HepG2 (cell line): Measurements from ENCODE around the gene CATSPERE. TPM values are rescaled to one million over a fixed set of nuclear protein-coding genes. Genes with fewer than 3 reads are reported as not detected.

Experiments
- ATF7-NPFF ChIP-seq: sonication (generic); formaldehyde crosslinking; IDR thresholded peaks from 2 replicates; pipeline ENCODE4 v1.8.1; 2023; ENCODE audit warnings: mild to moderate bottlenecking, low read depth, missing genetic modification reagents, moderate library complexity
- ATM ChIP-seq: fragments of 450-650 bp; IDR thresholded peaks from 2 replicates; pipeline ENCODE4 v1.7.1; 2017; ENCODE audit warnings: mild to moderate bottlenecking, borderline replicate concordance
- CHD4 ChIP-seq: fragments of 200-600 bp; sonication (generic); IDR thresholded peaks from 2 replicates; pipeline ENCODE4 v1.7.0; 2017; ENCODE audit warnings: mild to moderate bottlenecking, low read length, borderline replicate concordance
- FOXJ3 ChIP-seq: sonication (generic); formaldehyde crosslinking; IDR thresholded peaks from 2 replicates; pipeline ENCODE4 v1.4.0; 2020; ENCODE audit warnings: missing genetic modification reagents, mild to moderate bottlenecking, borderline replicate concordance
- KAT8 ChIP-seq: IDR thresholded peaks from 2 replicates; pipeline ENCODE4 v1.6.1; 2016; ENCODE audit warnings: missing genetic modification reagents, missing compliant biosample characterization
- NAIF1 ChIP-seq: sonication (generic); formaldehyde crosslinking; IDR thresholded peaks from 2 replicates; pipeline ENCODE4 v1.5.0; 2020; ENCODE audit warnings: mild to moderate bottlenecking, missing genetic modification reagents, borderline replicate concordance
- NFE2 ChIP-seq: sonication (generic); formaldehyde crosslinking; IDR thresholded peaks from 2 replicates; pipeline ENCODE4 v1.4.0; 2020; ENCODE audit warnings: missing genetic modification reagents
- PHF5A ChIP-seq: IDR thresholded peaks from one replicate; pipeline ENCODE4 v1.6.1; 2018; ENCODE audit warnings: low read depth, missing genetic modification reagents; ENCODE audit not compliant: unreplicated experiment
- SRSF4 ChIP-seq: fragments of 200-400 bp; formaldehyde crosslinking; IDR thresholded peaks from one replicate; pipeline ENCODE4 v1.6.1; 2018; ENCODE audit warnings: mild to moderate bottlenecking, low read depth, low read length, moderate library complexity; ENCODE audit not compliant: poor library complexity, severe bottlenecking
- STAT5B ChIP-seq: sonication (generic); formaldehyde crosslinking; IDR thresholded peaks from 2 replicates; pipeline ENCODE4 v1.4.0; 2020; ENCODE audit warnings: missing genetic modification reagents
- TBX3 ChIP-seq: fragments of 450-650 bp; IDR thresholded peaks from 2 replicates; pipeline ENCODE4 v1.6.1; 2017; ENCODE audit warnings: antibody characterized with exemption, mild to moderate bottlenecking, inconsistent platforms, borderline replicate concordance
- TOE1 ChIP-seq: sonication (generic); formaldehyde crosslinking; IDR thresholded peaks from 2 replicates; pipeline ENCODE4 v1.4.0; 2020; ENCODE audit warnings: mild to moderate bottlenecking, missing genetic modification reagents
- ZFP41 ChIP-seq: sonication (generic); formaldehyde crosslinking; IDR thresholded peaks from 2 replicates; pipeline ENCODE4 v1.4.0; 2020; ENCODE audit warnings: mild to moderate bottlenecking, missing genetic modification reagents, borderline replicate concordance
- ZFX ChIP-seq: sonication (generic); formaldehyde crosslinking; IDR thresholded peaks from 2 replicates; pipeline ENCODE4 v1.4.0; 2020; ENCODE audit warnings: mild to moderate bottlenecking, low read depth, missing genetic modification reagents, moderate library complexity
- ZNF17 ChIP-seq: sonication (generic); formaldehyde crosslinking; IDR thresholded peaks from 2 replicates; pipeline ENCODE4 v1.5.0; 2020; ENCODE audit warnings: mild to moderate bottlenecking, missing genetic modification reagents
- ZNF34 ChIP-seq: sonication (generic); formaldehyde crosslinking; IDR thresholded peaks from 2 replicates; pipeline ENCODE4 v1.4.0; 2020; ENCODE audit warnings: mild to moderate bottlenecking, missing genetic modification reagents, borderline replicate concordance
- ZNF451 ChIP-seq: sonication (generic); formaldehyde crosslinking; IDR thresholded peaks from 2 replicates; pipeline ENCODE4 v1.5.0; 2020; ENCODE audit warnings: mild to moderate bottlenecking, missing genetic modification reagents
- ZNF589 ChIP-seq: sonication (generic); formaldehyde crosslinking; conservative IDR thresholded peaks from 2 replicates; pipeline ENCODE4 v1.8.0; 2022; ENCODE audit warnings: mild to moderate bottlenecking, moderate library complexity, missing genetic modification reagents
- ZNF75D ChIP-seq: sonication (generic); formaldehyde crosslinking; IDR thresholded peaks from 2 replicates; pipeline ENCODE4 v1.8.1; 2023; ENCODE audit warnings: missing genetic modification reagents, mild to moderate bottlenecking, borderline replicate concordance
- ZNF768 ChIP-seq: sonication (generic); formaldehyde crosslinking; IDR thresholded peaks from 2 replicates; pipeline ENCODE4 v1.4.0; 2020; ENCODE audit warnings: missing genetic modification reagents
- ZNF781 ChIP-seq: sonication (generic); formaldehyde crosslinking; IDR thresholded peaks from 2 replicates; pipeline ENCODE4 v1.5.1; 2020; ENCODE audit warnings: borderline replicate concordance, mild to moderate bottlenecking, missing genetic modification reagents; ENCODE audit errors: not compliant biosample characterization
- ZSCAN30 ChIP-seq: sonication (generic); formaldehyde crosslinking; IDR thresholded peaks from 2 replicates; pipeline ENCODE4 v1.5.0; 2020; ENCODE audit warnings: mild to moderate bottlenecking, missing genetic modification reagents
- ZZZ3 ChIP-seq: sonication (generic); formaldehyde crosslinking; IDR thresholded peaks from 2 replicates; pipeline ENCODE4 v1.4.0; 2020; ENCODE audit warnings: missing genetic modification reagents, mild to moderate bottlenecking, borderline replicate concordance
- polyA plus RNA-seq, 8 experiments: library from polyadenylated mRNA; depleted of rRNA in 3 of 8; stranded (reverse) in 7 of 8; unstranded in 1 of 8; fragments of >200 nt; fragmentation: Illumina TruSeq in 4 of 8; extraction: Trizol in 4 of 8; gene quantifications; 2 replicates each; pipeline versions ENCODE4 v1.2.1 to v1.2.3, GENCODE V29; 2011 to 2016; ENCODE audit warnings: low read depth in 4 of 8, missing spikeins in 1 of 8, mixed read lengths in 1 of 8; ENCODE audit not compliant: insufficient read depth in 1 of 8
- total RNA-seq, 5 experiments: library from RNA; depleted of rRNA; stranded (reverse); fragments of >200 nt; fragmentation: Illumina TruSeq; extraction: Trizol; gene quantifications; 2 replicates each; pipeline ENCODE4 v1.2.3, GENCODE V29; 2016; ENCODE audit warnings: low read depth in 1 of 5
- TF ChIP-seq, protein P1 (sequence below): sonication (generic); formaldehyde crosslinking; IDR thresholded peaks from 2 replicates; pipeline ENCODE4 v1.4.0; 2020; ENCODE audit warnings: missing genetic modification reagents; ENCODE audit errors: not compliant biosample characterization
- TF ChIP-seq, protein P2 (sequence below): sonication (generic); formaldehyde crosslinking; IDR thresholded peaks from 2 replicates; pipeline ENCODE4 v1.4.0; 2020; ENCODE audit warnings: missing genetic modification reagents
- TF ChIP-seq, protein P3 (sequence below): sonication (generic); formaldehyde crosslinking; IDR thresholded peaks from 2 replicates; pipeline ENCODE4 v1.5.0; 2020; ENCODE audit warnings: mild to moderate bottlenecking, missing genetic modification reagents, borderline replicate concordance

The CATSPERE gene
- total and polyA plus RNA-seq, 2 of the 13 experiments (the other 11 are each of a cell fraction or from before 2014, with no cell fraction given), result 0.34 to 0.51 TPM

DNA sequence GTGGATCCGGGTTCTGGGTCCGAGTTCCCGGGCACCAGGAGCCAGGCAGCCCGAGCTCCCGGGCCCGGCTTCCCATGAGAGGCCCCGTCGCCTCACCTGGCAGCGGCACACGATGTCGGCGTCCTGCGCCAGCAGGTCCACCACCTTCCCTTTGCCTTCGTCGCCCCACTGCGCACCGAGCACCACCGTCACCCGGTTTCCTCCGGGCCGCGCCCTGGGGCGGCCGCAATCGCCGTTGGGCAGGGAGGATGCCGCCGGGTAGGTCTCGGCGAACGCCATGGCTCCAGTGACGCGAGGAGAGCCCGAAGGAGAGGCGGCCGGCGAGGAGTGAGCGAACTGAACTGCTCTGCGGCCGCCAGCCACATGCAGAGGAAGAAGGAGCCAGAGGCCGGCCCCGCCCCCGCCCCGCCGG, 9.5 kb upstream of the CATSPERE start, which contains the start of gene ADSS2 (continued):
- TF ChIP-seq PHF5A (CRISPR knock-in tag), result no peak
- TF ChIP-seq CHD4, result no peak
- TF ChIP-seq ZNF34 (CRISPR knock-in tag), result no peak; the same call in 1 of the 2 replicates
- TF ChIP-seq TBX3, result no peak
- TF ChIP-seq, protein P1, sequence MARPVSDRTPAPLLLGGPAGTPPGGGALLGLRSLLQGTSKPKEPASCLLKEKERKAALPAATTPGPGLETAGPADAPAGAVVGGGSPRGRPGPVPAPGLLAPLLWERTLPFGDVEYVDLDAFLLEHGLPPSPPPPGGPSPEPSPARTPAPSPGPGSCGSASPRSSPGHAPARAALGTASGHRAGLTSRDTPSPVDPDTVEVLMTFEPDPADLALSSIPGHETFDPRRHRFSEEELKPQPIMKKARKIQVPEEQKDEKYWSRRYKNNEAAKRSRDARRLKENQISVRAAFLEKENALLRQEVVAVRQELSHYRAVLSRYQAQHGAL, result no peak
- TF ChIP-seq FOXJ3 (CRISPR knock-in tag), result no peak
- TF ChIP-seq STAT5B, result 0 out of 2 replicates have a peak, but pooled peaks have one; percentile 61
- peak; percentile 68; the same call in 1 of the 2 replicates for TF ChIP-seq ATF7-NPFF (CRISPR knock-in tag)
- TF ChIP-seq ZNF589 (CRISPR knock-in tag), result peak; percentile 91; the same call in 1 of the 2 replicates
- TF ChIP-seq, protein P2, sequence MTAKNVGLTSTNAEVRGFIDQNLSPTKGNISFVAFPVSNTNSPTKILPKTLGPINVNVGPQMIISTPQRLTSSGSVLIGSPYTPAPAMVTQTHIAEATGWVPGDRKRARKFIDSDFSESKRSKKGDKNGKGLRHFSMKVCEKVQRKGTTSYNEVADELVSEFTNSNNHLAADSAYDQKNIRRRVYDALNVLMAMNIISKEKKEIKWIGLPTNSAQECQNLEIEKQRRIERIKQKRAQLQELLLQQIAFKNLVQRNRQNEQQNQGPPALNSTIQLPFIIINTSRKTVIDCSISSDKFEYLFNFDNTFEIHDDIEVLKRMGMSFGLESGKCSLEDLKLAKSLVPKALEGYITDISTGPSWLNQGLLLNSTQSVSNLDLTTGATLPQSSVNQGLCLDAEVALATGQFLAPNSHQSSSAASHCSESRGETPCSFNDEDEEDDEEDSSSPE (CRISPR knock-in tag), result no peak
- TF ChIP-seq ZNF17 (CRISPR knock-in tag), result no peak
- TF ChIP-seq TOE1 (CRISPR knock-in tag), result no peak
- TF ChIP-seq ZSCAN30 (CRISPR knock-in tag), result no peak
- TF ChIP-seq NAIF1 (CRISPR knock-in tag), result no peak
- peak; percentile 56 for TF ChIP-seq ZNF781
- peak; percentile 17; the same call in 1 of the 2 replicates for TF ChIP-seq ZNF451 (CRISPR knock-in tag)
- TF ChIP-seq ZNF75D, result no peak
- TF ChIP-seq SRSF4, result no peak
- TF ChIP-seq ATM, result no peak
- 0 out of 2 replicates have a peak, but pooled peaks have one; percentile 16 for TF ChIP-seq KAT8
- no peak for TF ChIP-seq ZFP41 (CRISPR knock-in tag)
- TF ChIP-seq, protein P3, sequence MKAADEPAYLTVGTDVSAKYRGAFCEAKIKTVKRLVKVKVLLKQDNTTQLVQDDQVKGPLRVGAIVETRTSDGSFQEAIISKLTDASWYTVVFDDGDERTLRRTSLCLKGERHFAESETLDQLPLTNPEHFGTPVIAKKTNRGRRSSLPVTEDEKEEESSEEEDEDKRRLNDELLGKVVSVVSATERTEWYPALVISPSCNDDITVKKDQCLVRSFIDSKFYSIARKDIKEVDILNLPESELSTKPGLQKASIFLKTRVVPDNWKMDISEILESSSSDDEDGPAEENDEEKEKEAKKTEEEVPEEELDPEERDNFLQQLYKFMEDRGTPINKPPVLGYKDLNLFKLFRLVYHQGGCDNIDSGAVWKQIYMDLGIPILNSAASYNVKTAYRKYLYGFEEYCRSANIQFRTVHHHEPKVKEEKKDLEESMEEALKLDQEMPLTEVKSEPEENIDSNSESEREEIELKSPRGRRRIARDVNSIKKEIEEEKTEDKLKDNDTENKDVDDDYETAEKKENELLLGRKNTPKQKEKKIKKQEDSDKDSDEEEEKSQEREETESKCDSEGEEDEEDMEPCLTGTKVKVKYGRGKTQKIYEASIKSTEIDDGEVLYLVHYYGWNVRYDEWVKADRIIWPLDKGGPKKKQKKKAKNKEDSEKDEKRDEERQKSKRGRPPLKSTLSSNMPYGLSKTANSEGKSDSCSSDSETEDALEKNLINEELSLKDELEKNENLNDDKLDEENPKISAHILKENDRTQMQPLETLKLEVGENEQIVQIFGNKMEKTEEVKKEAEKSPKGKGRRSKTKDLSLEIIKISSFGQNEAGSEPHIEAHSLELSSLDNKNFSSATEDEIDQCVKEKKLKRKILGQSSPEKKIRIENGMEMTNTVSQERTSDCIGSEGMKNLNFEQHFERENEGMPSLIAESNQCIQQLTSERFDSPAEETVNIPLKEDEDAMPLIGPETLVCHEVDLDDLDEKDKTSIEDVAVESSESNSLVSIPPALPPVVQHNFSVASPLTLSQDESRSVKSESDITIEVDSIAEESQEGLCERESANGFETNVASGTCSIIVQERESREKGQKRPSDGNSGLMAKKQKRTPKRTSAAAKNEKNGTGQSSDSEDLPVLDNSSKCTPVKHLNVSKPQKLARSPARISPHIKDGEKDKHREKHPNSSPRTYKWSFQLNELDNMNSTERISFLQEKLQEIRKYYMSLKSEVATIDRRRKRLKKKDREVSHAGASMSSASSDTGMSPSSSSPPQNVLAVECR (CRISPR knock-in tag), result peak; percentile 88; the same call in 1 of the 2 replicates
- TF ChIP-seq ZZZ3 (CRISPR knock-in tag), result no peak
- no peak for TF ChIP-seq NFE2
- peak; percentile 54; the same call in 1 of the 2 replicates for TF ChIP-seq ZNF768
- peak; percentile 82 for TF ChIP-seq ZFX (CRISPR knock-in tag)
